NCI-H69 (cell line): ENCODE results near the gene NFILZ.

Source experiments
- DNase-seq: peaks from one replicate; lab custom pipeline; 2025; lab: John Stamatoyannopoulos, UW

The NFILZ gene

GRCh38 chr19:8629996-8630683, at the start of gene NFILZ:
NFILZ (plus strand) TSS chr19:8630633; CDS start chr19:8676766, 46,133 bp downstream.
- no peak for DNase-seq

- DNase-seq, result peak; percentile 75
Measured at GRCh38 chr19:8580710-8581281, 49.6 kb upstream of the NFILZ start.

- no peak for DNase-seq
Measured at GRCh38 chr19:8584965-8585893, 45.2 kb upstream of the NFILZ start.

- peak; percentile 69 for DNase-seq
Measured at GRCh38 chr19:8585894-8586750, 44.3 kb upstream of the NFILZ start.

GRCh38 chr19:8589177-8589714, 41.2 kb upstream of the NFILZ start:
- DNase-seq, result no peak

GRCh38 chr19:8592231-8593009, 38.0 kb upstream of the NFILZ start:
- peak; percentile 62 for DNase-seq

- no peak for DNase-seq
Measured at GRCh38 chr19:8593931-8594330, 36.5 kb upstream of the NFILZ start.

GRCh38 chr19:8595651-8596050, 34.8 kb upstream of the NFILZ start:
- no peak for DNase-seq

GRCh38 chr19:8596168-8596567, 34.3 kb upstream of the NFILZ start:
- DNase-seq, result no peak

GRCh38 chr19:8600064-8600463, 30.4 kb upstream of the NFILZ start:
- DNase-seq, result no peak

GRCh38 chr19:8600816-8601215, 29.6 kb upstream of the NFILZ start:
- DNase-seq, result no peak

- DNase-seq, result no peak
Measured at GRCh38 chr19:8601796-8602195, 28.6 kb upstream of the NFILZ start.

GRCh38 chr19:8605514-8605913, 24.9 kb upstream of the NFILZ start:
- no peak for DNase-seq

- DNase-seq, result no peak
Measured at GRCh38 chr19:8607386-8607785, 23.0 kb upstream of the NFILZ start.

- no peak for DNase-seq
Measured at GRCh38 chr19:8608941-8609278, 21.5 kb upstream of the NFILZ start.

- no peak for DNase-seq
Measured at GRCh38 chr19:8609279-8610040, 21.0 kb upstream of the NFILZ start.

GRCh38 chr19:8610041-8610935, 20.1 kb upstream of the NFILZ start, which contains the start of gene ADAMTS10:
ADAMTS10 (minus strand) TSS chr19:8610715; CDS start chr19:8605710, 5,005 bp downstream.
- peak; percentile 19 for DNase-seq

GRCh38 chr19:8610936-8611300, 19.5 kb upstream of the NFILZ start:
- no peak for DNase-seq

- DNase-seq, result no peak
Measured at GRCh38 chr19:8611391-8611876, 19.0 kb upstream of the NFILZ start.
